Fibroblast of skin of left biceps (primary cell): ENCODE measurements around the gene KLC3.
"Not testable (repeated sequence)": the region's sequence is repeated elsewhere in the genome, so short reads cannot be mapped to it uniquely, and the experiment has no call there.

ENCODE experiments used
- DNase-seq, 2 experiments: peaks; one replicate each; pipeline ENCODE4 v3.0.0-alpha.2; 2013; ENCODE audit warnings: low read depth in 2 of 2

The KLC3 gene

DNA sequence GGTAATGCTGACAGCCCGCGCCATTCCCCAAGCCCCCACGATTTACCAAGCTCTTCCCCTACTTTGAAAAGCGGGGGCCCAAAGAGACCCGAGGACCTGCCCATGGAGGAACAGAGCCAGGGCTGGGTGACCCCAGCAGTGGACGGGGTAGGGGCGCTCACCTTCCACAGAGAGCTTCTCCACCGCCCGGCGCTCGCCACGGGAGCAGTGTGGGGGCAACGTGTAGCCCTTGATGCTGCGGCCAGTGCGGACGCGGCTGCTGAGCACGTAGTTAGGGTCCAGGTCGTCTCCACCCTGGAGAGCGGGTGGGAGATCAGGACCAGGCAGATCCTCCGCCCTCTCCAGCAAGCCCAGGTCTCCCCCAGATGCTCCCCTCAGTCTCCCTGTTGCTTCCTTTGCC is 25.2 kb upstream of the KLC3 start:
- DNase-seq = no peak

GRCh38 chr19:45320997-45321775 is 19.4 kb upstream of the KLC3 start:
- DNase-seq = no peak

DNA sequence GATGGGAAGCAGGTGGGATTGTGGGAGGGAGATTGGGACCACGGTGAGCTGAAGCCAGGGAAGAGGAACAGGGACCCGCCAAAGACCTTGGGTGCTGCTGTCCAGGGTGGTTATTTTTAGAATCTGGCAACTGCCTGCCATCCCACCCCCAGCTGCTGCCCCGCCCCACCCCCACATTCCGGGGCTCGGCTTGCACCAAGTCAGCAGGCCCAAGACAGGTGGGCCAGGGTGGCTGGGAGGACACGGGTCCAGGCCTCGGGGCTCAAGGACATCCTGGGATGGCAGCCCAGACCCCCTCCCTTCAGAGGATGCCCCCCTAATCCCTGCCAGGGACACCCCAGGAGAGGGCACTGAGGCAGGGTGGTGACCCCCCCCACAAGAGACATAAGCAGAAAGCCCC is 18.7 kb upstream of the KLC3 start:
- DNase-seq = no peak

DNA sequence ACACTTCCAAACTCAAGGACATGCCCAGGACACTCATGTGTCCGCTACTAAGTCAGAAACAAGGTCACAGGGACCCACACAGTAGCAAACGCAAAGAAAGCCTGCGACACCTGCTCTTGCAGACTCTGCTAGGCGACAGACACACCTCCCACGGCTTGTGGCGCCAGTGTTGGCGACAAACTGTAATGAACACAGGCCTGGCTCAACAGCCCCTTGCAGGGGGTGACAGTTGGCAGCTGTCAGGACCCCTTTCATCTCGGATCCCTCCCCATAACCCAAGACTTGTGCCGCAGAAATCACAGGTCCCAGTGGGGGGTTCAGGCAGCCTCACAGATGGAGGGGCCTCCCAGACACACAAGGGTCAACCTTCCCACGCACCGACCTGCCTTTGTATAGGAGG is 18.2 kb upstream of the KLC3 start:
- no peak for DNase-seq

DNA sequence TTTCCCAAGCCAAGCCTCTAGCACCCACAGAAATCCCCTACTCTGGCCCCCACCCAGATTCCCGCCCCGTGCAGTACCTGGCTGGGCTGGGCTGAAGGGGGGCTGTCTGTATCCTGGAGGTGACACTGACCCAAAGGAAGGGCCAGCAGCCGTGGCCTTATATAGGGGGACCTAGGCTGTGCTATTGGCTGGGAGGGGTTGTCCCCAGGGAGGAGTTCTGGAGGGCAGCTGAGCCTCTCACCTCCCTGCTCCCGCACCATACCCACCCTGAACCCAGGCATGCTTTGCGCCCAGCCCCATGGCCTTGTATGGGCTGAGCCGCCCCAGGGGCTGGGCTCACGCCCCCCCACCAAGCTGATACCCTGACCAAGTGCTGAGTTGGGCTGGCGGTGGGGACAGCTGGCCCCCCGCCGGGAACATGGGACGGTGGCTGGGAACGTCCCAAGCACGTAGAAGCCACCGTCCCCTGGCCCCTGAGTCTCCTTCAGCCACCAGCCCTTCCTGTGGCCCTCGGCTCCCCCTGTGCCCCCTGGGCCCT is 17.7 kb upstream of the KLC3 start, which contains the start of gene CKM:
CKM (minus strand) TSS at position 132 of the 538 bp plus-strand sequence. CDS start 3,162 bp downstream, outside the sequence.
- no peak for DNase-seq

- no peak for DNase-seq
These were observed 16.9 kb upstream of the KLC3 start for GRCh38 chr19:45323671-45324081.

GRCh38 chr19:45324349-45324907 is 16.1 kb upstream of the KLC3 start:
- DNase-seq = no peak

DNA sequence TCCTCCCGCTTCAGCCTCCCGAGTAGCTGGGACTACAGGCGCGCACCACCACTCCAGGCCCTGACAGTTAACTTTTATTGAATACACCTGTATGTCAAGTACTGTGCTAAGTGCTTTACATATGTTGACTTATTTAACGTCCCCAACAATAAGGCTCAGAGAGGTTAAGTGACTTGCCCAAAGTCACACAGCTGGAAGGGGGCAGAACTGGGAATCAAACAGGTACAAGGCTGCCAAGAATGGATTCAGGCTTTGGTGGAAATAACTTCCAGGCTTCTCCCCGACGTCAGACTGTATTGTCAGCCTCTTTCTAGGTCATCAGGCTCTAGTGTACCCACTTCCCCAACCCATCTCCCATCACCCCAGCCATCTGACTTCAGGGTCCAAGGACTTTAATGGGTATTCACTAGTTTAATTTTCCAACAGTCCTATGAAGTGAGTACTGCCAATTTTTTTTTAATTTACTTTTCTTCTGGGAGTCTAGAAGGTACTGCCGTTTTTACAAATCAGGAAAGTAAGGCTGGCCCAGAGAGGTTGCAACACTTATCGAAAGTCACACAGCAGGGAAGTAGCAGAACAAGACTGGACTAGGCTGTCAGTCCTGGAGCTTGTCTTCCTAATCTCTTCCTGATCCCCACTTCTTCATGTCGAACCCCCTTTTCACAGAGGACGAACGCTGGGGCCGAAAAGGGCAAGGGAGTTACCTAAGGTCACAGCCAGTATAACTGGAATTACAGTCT is 13.0 kb upstream of the KLC3 start:
- no peak for DNase-seq

- DNase-seq = no peak
These were observed 9.1 kb upstream of the KLC3 start for GRCh38 chr19:45331411-45331810.

DNA sequence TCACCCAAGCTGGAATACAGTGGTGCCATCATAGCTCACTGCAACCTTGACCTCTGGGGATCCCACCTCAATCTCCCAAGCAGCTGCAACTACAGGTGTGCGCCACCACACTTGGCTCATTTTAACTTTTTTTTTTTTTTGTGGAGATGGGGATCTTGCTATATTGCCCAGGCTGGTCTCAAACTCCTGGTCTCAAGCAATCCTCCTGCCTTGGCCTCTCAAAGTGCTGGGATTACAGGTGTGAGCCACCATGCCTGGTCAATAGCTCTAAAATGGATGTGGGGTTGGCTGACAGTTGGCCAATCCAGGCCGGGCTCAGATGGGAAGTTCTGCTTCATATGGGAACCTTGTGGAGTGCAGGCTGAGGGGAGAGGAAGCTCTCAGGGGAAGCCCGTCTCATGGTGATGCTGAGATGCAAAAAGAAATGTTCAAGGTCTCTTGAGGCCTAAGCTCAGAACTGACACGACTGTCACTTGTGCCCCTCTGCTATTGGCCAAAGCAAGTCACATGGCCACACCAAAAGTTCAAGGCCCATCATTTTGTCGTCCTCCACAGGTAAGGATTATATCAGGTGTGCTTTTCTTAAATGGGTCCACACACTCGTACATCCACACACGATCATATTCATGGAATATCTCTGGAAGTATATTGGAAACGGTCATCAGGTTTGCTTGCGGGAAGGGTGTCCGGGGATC is 6.8 kb upstream of the KLC3 start:
- DNase-seq = no peak

GRCh38 chr19:45334881-45335280 is 5.7 kb upstream of the KLC3 start:
- not testable (repeated sequence) for DNase-seq

DNA sequence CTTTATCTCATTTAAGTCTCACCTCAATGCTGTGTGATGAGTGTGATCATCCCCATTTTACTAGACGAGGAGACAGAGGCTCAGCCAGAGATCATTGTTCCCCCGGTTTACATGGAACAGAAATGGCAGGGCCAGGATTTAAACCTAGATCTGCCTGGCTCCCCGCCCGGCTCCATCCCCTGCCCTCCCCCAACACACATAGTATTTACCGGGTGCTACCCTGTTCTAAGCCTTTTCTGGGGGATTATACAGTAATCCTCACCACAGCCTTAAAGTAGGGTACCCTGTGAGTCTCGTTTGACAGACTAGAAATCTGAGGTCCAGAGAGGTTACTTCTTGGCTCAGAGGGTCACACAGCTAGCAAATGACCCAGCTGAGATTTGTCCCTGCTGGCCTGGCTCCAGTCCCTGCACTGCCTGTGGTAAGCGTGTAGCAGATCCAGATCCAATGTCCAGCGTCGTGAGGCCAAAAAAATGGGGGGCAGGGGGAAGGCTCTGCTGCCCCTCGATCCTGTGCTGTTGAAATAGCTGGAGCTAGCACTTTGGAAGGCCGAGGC is 3.8 kb upstream of the KLC3 start:
- DNase-seq = no peak

- no peak for DNase-seq
These were observed 921 bp upstream of the KLC3 start for GRCh38 chr19:45339629-45340028.

- DNase-seq = no peak
These were observed 426 bp downstream of the KLC3 start for GRCh38 chr19:45340899-45341453.

DNA sequence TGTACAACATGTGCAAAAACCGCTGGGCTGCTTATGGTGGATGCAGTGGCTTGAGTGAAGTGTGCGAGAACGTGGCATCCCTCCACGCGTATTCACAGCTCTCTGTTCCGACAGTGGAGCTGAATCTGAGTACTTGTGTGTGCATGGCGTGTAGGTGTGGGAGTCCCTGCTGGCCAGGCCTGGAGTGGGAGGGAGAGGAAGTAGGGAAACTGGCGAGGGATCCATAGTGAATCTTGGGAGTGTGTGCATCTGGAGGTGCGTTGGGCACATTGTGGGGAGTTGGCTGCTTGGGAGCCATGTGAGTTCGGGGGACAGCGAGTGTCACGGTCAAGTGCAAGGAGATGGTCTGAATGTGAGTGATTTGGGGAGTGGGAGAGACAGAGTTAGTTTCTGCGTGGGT is 2.4 kb downstream of the KLC3 start:
- no peak for DNase-seq

DNA sequence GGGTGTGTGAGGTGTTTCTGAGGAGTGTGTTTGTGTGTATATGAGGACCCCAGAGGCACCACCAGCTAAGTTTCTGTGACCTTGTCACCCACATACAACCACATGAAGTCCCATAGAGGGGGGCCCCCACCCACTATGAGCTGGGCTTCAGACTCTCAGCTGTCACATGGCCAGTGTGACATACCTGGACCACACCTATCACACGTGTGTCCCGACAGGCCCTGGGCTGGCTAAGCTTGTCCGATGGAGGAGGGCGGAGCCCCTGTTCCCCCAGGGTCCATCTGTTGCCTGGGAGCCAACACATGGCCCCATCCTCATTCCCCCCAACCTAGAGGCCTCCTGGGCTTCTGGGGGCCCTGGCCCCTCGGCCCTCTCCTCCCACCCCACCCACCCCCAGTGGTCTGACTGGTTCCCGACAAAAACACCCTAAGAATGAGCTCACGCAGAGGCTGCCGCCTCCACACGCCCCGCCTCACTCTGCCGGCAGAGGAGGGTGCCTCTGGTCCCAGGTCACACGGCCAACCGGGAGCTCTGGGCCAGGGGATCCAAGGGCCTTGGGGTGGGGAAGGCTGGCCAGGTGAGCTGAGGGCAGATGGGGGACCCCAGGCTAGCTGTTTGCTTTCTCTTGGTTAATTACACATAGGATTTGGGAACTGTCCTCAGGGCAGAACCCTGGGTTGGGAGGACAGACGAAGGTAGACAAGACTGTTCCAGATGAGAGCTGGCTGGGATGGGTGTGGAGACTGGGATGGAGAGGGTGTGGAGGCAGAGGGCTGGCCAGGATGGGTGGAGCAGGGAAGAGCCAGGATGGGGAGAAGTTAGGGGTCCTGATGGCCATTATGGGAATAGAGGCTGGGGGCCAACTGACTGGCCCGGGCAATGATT is 4.3 kb downstream of the KLC3 start:
- no peak for DNase-seq

DNA sequence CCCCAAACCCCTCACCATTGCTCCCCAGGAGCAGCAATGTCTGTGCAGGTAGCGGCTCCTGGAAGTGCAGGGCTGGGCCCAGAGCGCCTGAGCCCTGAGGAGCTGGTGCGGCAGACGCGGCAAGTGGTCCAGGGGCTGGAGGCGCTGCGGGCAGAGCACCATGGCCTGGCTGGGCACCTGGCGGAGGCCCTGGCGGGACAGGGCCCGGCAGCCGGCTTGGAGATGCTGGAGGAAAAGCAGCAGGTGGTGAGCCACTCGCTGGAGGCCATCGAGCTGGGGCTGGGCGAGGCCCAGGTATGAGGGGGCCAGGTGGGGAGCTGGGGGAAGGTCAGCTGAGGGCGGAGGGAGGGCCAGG is 4.9 kb downstream of the KLC3 start:
- DNase-seq = no peak

DNA sequence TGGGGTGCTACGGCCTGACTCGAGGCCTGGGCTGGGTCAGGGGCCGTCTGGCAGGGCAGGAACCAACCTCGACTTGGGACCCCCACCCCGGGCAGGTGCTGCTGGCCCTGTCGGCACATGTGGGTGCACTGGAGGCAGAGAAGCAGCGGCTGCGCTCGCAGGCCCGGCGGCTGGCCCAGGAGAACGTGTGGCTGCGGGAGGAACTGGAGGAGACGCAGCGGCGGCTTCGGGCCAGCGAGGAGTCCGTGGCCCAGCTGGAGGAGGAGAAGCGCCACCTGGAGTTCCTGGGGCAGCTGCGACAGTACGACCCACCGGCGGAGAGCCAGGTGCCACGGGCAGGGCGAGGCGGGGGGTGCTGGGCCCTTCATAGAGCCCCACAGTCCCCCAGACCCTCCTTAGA is 5.9 kb downstream of the KLC3 start:
- DNase-seq = no peak

GRCh38 chr19:45347570-45348366 is 7.2 kb downstream of the KLC3 start:
- DNase-seq = no peak
